Measurements from ENCODE around the gene RASSF10.

Gene RASSF10

DNA sequence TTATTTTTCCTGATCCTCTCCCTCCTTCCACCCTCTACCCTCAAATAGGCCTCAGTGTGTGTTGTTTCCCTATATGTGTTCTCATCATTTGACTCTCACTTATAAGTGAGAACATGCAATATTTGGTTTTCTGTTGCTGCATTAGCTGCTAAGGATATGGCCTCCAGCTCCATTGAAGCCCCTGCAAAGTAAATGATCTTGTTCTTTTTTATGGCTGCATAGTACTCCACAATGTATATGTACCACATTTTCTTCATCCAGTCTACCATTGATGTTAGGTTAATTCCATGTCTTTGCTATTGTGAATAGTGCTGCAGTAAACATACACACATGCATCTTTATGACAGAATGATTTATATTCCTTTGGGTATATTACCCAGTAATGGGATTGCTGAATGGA, 13.3 kb upstream of the RASSF10 start:
- Histone ChIP-seq H3K9me3 (ENCODE audit: control insufficient read depth, low read length) (no peaks in the 10 kb centered on the region), H3K27me3 (replicated peaks; ENCODE audit: control insufficient read depth, insufficient read depth, low read length) (peaks cover 16% of the 10 kb centered on the region), H3K4me3 (ENCODE audit: low read length) (no peak overlapping the region), H3K36me3 (ENCODE audit: control insufficient read depth, insufficient read depth, low read length, severe bottlenecking) (no peaks in the 10 kb centered on the region), H3K9ac (ENCODE audit: low read length) (no peak overlapping the region), H3K4me1 (ENCODE audit: control insufficient read depth, insufficient read depth, low read length) (peaks cover 4% of the 10 kb centered on the region)
- DNase-seq (ENCODE audit: low read depth) = no peak

DNA sequence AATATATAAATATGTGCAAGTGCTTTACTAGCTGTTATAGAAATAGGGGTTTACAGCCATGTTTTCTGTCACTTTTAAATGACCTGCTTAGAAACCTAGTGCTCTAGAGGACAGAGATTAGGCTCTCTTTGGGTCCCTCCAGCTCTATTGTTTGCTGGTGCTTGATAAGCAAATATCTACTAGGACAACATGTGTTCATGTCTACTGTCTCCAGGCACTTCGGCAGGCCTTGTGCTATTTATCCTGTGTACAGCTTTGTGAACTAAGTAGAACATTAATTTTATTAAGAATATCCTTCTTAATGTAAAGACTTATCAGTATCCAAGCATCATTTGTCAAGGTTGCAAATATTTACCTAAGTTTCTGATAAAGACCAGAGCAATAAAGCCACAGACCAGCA, 11.9 kb upstream of the RASSF10 start:
- no peaks in the 10 kb centered on the region for H3K36me3 ChIP-seq (ENCODE audit: control insufficient read depth, insufficient read depth, low read length, severe bottlenecking)
- peaks cover 4% of the 10 kb centered on the region for H3K4me1 ChIP-seq (ENCODE audit: control insufficient read depth, insufficient read depth, low read length)
- H3K9me3 ChIP-seq (ENCODE audit: control insufficient read depth, low read length) = no peaks in the 10 kb centered on the region
- H3K27me3 ChIP-seq (replicated peaks; ENCODE audit: control insufficient read depth, insufficient read depth, low read length) = peaks cover 24% of the 10 kb centered on the region
- no peak overlapping the region for H3K4me3 ChIP-seq (ENCODE audit: low read length)
- H3K9ac ChIP-seq (ENCODE audit: low read length) = no peak overlapping the region
- DNase-seq (ENCODE audit: low read depth) = no peak

DNA sequence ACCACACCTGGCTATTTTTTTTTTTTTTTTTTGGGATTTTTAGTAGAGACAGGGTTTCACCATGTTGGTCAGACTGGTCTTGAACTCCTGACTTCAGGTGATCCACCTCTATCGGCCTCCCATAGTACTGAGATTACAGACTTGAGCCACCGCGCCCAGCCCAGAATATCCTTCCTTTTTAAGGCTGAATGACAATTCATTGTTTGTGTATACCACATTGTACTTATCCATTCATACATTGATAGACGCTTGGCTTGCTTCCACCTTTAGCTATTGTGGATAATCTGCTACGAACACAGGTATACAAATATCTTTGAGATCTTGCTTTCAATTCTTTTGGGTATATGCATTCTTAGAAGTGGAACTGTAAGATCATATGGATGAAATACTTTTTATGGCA, 10.8 kb upstream of the RASSF10 start:
- Histone ChIP-seq H3K9ac (ENCODE audit: low read length) (no peak overlapping the region), H3K9me3 (ENCODE audit: control insufficient read depth, low read length) (no peaks in the 10 kb centered on the region), H3K27me3 (replicated peaks; ENCODE audit: control insufficient read depth, insufficient read depth, low read length) (peaks cover 36% of the 10 kb centered on the region), H3K36me3 (ENCODE audit: control insufficient read depth, insufficient read depth, low read length, severe bottlenecking) (no peaks in the 10 kb centered on the region), H3K4me3 (ENCODE audit: low read length) (no peak overlapping the region), H3K4me1 (ENCODE audit: control insufficient read depth, insufficient read depth, low read length) (peaks cover 4% of the 10 kb centered on the region)
- DNase-seq (ENCODE audit: low read depth) = no peak

DNA sequence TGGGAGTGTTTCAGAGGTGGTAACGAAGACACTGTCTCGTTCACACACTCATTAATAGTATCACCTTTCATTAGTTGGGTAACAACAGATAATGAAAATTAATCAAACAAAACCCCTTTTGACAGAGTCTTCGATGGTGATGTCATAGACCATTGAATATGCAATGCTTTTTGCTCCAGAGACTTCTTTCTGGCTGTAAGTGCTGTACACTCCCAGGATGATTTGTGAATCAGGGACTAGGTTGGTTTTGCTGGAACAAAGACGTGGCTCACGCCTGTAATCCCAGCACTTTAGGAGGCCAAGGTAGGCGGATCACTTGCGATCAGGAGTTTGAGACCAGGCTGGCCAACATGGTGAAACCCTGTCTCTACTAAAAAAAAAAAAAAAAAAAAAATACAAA, 9.5 kb upstream of the RASSF10 start:
- H3K27me3 ChIP-seq (replicated peaks; ENCODE audit: control insufficient read depth, insufficient read depth, low read length) = peaks cover 48% of the 10 kb centered on the region
- H3K36me3 ChIP-seq (ENCODE audit: control insufficient read depth, insufficient read depth, low read length, severe bottlenecking) = no peaks in the 10 kb centered on the region
- no peak overlapping the region for H3K4me3 ChIP-seq (ENCODE audit: low read length)
- no peak overlapping the region for H3K9ac ChIP-seq (ENCODE audit: low read length)
- DNase-seq (ENCODE audit: low read depth) = no peak
- no peaks in the 10 kb centered on the region for H3K9me3 ChIP-seq (ENCODE audit: control insufficient read depth, low read length)
- H3K4me1 ChIP-seq (ENCODE audit: control insufficient read depth, insufficient read depth, low read length) = peaks cover 4% of the 10 kb centered on the region

DNA sequence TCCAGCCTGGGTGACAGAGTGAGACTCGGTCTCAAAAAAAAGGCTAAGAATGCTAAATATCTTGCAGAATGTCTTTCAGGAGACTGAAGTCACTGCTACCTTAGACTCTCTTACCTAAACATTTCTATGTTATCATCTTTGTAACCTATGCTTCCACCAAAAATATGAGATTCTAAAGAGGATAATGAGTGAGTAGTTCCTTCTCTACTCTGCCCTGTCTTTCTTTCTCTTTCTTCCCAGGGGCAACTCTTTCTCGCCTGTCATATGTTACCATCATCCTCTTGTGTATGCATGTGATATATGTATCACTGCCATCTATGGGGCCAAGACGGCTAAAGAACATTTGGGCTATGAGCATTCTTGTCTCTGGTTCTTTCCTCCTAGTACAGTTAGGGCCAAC, 9.0 kb upstream of the RASSF10 start:
- Histone ChIP-seq H3K9ac (ENCODE audit: low read length) (no peak overlapping the region), H3K27me3 (replicated peaks; ENCODE audit: control insufficient read depth, insufficient read depth, low read length) (peaks cover 50% of the 10 kb centered on the region), H3K4me3 (ENCODE audit: low read length) (no peak overlapping the region)

DNA sequence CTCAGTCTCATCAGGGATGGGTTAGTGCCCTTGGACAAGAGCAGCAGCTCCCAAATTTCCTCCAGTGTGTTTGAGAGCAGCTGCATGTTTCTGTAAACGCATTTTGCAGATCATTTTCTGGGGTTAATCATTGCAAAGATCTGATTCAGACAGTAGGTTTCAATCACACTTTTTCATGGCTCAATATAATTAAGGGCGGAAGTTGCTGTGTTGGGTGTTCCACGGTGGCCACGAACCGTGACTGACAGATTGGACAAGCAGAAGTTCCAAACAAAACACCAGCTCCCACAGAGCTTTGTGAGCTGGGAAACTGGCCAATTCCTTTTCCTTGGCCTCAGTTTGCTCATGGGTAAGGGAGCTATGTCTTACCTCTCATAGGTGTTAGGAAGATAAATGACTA, 8.4 kb upstream of the RASSF10 start:
- DNase-seq (ENCODE audit: low read depth) = no peak
- H3K4me3 ChIP-seq (ENCODE audit: low read length) = no peak overlapping the region
- peaks cover 3% of the 10 kb centered on the region for H3K9me3 ChIP-seq (ENCODE audit: control insufficient read depth, low read length)
- no peak overlapping the region for H3K9ac ChIP-seq (ENCODE audit: low read length)
- H3K4me1 ChIP-seq (ENCODE audit: control insufficient read depth, insufficient read depth, low read length) = no peaks in the 10 kb centered on the region
- peaks cover 52% of the 10 kb centered on the region for H3K27me3 ChIP-seq (replicated peaks; ENCODE audit: control insufficient read depth, insufficient read depth, low read length)
- H3K36me3 ChIP-seq (ENCODE audit: control insufficient read depth, insufficient read depth, low read length, severe bottlenecking) = no peaks in the 10 kb centered on the region

More for the DNA sequence above, 9.0 kb upstream of the RASSF10 start:
- no peak for DNase-seq (ENCODE audit: low read depth)
- Histone ChIP-seq H3K36me3 (ENCODE audit: control insufficient read depth, insufficient read depth, low read length, severe bottlenecking) (no peaks in the 10 kb centered on the region), H3K9me3 (ENCODE audit: control insufficient read depth, low read length) (no peaks in the 10 kb centered on the region), H3K4me1 (ENCODE audit: control insufficient read depth, insufficient read depth, low read length) (no peaks in the 10 kb centered on the region)

DNA sequence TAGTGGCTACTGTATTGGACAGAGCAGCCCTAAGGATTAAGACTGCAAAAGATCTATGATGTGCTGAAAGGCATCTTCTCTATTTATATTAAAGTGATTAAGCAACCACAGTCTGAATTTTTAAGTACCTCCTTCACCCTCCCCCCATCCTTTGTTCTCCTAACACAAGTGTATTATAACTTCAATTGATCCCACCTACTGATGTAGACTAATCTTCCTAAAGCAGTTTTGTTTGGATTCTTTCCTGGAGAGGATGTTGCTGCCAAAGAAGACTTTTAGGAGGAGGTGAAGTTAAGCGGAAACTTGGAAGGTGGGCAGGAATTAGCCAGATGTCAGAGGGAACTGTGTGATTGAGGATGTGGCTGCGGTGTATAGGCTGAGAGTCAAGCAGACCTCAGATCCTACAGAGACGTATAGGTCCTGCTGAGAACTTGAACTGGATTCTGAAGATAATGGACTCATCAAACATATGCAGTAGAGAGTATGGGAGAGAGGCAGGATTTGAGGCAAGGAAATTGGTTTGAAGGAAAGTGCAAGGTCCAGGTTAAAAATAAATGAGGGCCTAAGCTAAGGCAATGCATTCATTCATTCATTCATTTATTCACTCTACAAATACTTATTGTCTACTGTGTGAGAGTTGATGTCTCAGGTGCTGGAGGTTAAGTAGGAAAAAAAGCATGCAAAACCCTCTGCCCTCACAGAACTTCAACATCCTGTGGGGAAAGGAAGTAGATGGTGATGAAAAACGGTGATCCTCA, 5.2 kb upstream of the RASSF10 start:
- Histone ChIP-seq H3K9ac (ENCODE audit: low read length) (no peak overlapping the region), H3K36me3 (ENCODE audit: control insufficient read depth, insufficient read depth, low read length, severe bottlenecking) (no peaks in the 10 kb centered on the region), H3K4me3 (ENCODE audit: low read length) (no peak overlapping the region), H3K9me3 (ENCODE audit: control insufficient read depth, low read length) (peaks cover 25% of the 10 kb centered on the region), H3K4me1 (ENCODE audit: control insufficient read depth, insufficient read depth, low read length) (peaks cover 3% of the 10 kb centered on the region), H3K27me3 (replicated peaks; ENCODE audit: control insufficient read depth, insufficient read depth, low read length) (peaks cover 80% of the 10 kb centered on the region)
- DNase-seq (ENCODE audit: low read depth) = no peak

DNA sequence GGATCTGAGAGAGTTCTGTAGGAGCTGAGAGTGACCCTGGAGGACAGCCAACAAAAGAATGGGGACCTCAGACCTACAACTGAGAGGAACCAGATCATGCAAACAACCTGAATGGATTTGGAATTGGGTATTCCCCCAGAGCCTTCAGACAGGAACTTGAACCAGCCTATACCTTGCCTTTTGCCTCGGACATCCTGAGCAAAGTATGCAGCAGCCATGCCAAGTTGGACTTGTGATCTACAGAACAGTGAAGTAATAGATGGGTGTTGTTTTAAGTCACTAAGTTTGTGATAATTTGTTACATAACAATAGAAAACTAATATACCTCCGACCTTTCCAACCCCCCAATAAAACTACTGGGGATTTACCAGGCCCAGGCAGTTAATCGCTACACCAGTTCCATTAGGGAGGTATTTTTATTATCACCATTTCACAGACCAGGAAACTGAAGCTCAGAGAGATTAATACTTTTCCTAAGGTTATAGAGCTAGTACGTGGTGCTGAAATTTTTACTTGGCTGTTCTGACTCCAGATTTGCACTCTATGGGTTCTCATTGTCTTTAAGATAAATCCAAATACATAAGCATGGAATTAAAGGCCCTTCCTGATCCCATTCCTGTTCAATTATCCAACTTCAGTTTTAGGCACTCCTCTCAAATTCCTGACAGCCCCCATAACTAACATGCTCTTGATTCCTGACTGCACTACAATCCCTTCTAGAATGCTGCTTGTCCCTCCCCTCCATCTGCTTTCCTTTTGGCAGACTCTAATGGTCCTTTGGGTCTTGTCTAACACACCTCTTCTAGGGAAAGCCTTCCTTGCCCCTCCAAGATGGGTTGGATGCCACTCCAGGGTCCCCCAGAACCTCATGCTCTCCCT, 1.7 kb upstream of the RASSF10 start:
- Histone ChIP-seq H3K27me3 (replicated peaks; ENCODE audit: control insufficient read depth, insufficient read depth, low read length) (peaks cover 83% of the 10 kb centered on the region), H3K9me3 (ENCODE audit: control insufficient read depth, low read length) (peaks cover 25% of the 10 kb centered on the region), H3K9ac (ENCODE audit: low read length) (no peak overlapping the region), H3K4me3 (ENCODE audit: low read length) (no peak overlapping the region), H3K4me1 (ENCODE audit: control insufficient read depth, insufficient read depth, low read length) (peaks cover 9% of the 10 kb centered on the region), H3K36me3 (ENCODE audit: control insufficient read depth, insufficient read depth, low read length, severe bottlenecking) (no peaks in the 10 kb centered on the region)
- no peak for DNase-seq (ENCODE audit: low read depth)

DNA sequence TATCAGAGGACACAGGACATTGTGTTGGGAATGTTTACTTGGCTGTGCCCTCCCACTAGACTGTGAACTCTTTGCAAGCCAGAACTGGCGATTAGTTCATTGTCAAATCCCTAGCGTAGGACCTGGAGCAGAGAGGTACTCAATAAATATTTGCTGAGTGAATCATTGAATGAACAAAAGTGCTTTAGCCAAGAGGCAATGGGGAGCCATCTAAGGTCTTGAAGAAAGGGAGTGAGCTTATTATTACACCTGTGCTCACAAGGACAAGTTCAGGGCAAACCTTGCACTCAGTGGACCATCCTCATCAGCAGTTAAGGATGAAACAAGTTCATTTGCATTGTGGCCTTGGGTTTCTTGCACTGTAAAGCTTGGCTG, 1.1 kb upstream of the RASSF10 start:
- Histone ChIP-seq H3K4me3 (ENCODE audit: low read length) (no peak overlapping the region), H3K27me3 (replicated peaks; ENCODE audit: control insufficient read depth, insufficient read depth, low read length) (peaks cover 83% of the 10 kb centered on the region), H3K36me3 (ENCODE audit: control insufficient read depth, insufficient read depth, low read length, severe bottlenecking) (no peaks in the 10 kb centered on the region), H3K4me1 (ENCODE audit: control insufficient read depth, insufficient read depth, low read length) (peaks cover 9% of the 10 kb centered on the region), H3K9me3 (ENCODE audit: control insufficient read depth, low read length) (peaks cover 25% of the 10 kb centered on the region), H3K9ac (ENCODE audit: low read length) (no peak overlapping the region)
- no peak for DNase-seq (ENCODE audit: low read depth)

DNA sequence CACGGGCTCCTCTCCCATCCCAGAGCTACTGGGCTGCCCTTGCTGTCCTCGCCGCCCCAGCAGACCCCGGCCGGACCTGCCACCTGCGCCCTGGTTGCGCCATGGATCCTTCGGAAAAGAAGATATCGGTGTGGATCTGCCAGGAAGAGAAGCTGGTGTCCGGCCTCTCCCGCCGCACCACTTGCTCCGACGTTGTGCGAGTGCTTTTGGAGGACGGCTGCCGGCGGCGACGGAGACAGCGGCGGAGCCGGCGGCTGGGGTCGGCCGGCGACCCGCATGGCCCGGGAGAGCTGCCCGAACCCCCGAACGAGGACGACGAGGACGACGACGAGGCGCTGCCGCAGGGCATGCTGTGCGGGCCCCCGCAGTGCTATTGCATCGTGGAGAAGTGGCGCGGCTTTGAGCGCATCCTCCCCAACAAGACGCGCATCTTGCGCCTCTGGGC, 382 bp downstream of the RASSF10 start:
- Histone ChIP-seq H3K9ac (ENCODE audit: low read length) (no peak overlapping the region), H3K9me3 (ENCODE audit: control insufficient read depth, low read length) (peaks cover 25% of the 10 kb centered on the region), H3K4me1 (ENCODE audit: control insufficient read depth, insufficient read depth, low read length) (peaks cover 9% of the 10 kb centered on the region), H3K36me3 (ENCODE audit: control insufficient read depth, insufficient read depth, low read length, severe bottlenecking) (no peaks in the 10 kb centered on the region), H3K27me3 (replicated peaks; ENCODE audit: control insufficient read depth, insufficient read depth, low read length) (peaks cover 83% of the 10 kb centered on the region), H3K4me3 (ENCODE audit: low read length) (no peak overlapping the region)
- DNase-seq (ENCODE audit: low read depth) = peak; percentile 1

DNA sequence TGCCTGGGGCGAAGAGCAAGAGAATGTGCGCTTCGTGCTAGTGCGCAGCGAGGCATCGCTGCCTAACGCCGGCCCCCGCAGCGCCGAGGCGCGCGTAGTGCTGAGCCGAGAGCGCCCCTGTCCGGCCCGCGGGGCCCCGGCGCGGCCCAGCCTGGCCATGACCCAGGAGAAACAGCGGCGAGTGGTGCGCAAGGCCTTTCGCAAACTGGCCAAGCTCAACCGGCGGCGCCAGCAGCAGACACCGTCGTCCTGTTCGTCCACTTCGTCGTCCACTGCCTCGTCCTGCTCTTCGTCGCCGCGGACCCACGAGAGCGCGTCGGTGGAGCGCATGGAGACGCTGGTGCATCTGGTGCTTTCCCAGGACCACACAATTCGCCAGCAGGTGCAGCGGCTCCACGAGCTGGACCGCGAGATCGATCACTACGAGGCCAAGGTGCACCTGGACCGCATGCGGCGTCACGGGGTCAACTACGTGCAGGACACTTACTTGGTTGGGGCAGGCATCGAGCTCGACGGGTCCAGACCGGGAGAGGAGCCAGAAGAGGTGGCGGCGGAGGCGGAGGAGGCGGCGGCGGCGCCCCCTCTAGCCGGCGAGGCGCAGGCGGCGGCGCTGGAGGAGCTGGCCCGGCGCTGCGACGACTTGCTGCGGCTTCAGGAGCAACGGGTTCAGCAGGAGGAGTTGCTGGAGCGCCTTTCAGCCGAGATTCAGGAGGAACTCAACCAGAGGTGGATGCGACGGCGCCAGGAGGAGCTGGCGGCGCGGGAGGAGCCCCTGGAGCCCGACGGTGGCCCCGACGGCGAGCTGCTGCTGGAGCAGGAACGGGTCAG, 1.0 kb downstream of the RASSF10 start:
- peak; percentile 11 for DNase-seq (ENCODE audit: low read depth)
- H3K9me3 ChIP-seq (ENCODE audit: control insufficient read depth, low read length) = peaks cover 25% of the 10 kb centered on the region
- H3K9ac ChIP-seq (ENCODE audit: low read length) = no peak overlapping the region
- peaks cover 9% of the 10 kb centered on the region for H3K4me1 ChIP-seq (ENCODE audit: control insufficient read depth, insufficient read depth, low read length)
- peaks cover 86% of the 10 kb centered on the region for H3K27me3 ChIP-seq (replicated peaks; ENCODE audit: control insufficient read depth, insufficient read depth, low read length)
- no peak overlapping the region for H3K4me3 ChIP-seq (ENCODE audit: low read length)
- H3K36me3 ChIP-seq (ENCODE audit: control insufficient read depth, insufficient read depth, low read length, severe bottlenecking) = no peaks in the 10 kb centered on the region

All from adipocyte (in vitro differentiated cells).